ENCODE data around the gene LRP6.

DNA sequence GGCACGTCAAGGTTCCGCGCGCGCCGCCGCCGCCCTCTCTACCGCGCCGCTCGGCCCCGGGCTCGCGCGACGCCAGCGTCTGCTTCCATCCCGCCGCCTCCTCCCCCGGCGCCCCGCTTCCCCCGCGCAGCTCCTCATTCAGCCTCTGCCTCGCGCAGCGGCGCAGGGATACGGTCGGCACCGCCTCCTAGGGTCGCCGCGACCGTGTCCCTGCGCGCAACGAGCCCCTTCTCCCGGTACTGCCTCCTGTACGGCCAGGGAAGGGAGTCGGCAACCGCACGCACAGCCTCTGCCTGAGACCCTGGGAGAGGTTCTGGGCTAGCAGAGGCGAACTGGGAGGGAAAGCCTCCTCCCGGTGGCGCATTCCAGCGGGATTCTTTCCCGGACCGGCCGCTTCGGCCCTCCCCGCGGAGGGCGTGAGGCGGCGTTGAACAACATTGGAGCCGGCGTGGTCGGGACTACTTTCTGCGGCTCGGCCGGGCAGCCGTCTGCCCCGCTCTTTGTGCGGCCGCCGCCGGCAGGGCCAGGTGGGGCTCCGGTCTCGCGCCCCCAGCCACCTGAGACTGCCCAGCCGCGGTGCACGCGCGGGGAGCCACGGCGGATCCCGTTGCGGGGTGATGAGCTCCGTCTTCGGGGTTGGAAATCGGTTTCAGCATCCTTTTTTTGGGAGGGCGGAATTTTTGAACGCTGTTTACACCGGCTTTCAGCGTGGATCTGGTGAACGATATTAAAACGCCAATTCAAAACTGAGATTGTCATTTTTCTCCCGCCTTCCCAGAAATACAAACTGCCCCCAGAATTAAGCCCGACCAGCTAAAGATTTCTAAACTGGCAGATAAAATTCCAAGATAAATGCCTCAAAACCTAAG is at the start of gene LRP6:
- TF ChIP-seq, protein P1, sequence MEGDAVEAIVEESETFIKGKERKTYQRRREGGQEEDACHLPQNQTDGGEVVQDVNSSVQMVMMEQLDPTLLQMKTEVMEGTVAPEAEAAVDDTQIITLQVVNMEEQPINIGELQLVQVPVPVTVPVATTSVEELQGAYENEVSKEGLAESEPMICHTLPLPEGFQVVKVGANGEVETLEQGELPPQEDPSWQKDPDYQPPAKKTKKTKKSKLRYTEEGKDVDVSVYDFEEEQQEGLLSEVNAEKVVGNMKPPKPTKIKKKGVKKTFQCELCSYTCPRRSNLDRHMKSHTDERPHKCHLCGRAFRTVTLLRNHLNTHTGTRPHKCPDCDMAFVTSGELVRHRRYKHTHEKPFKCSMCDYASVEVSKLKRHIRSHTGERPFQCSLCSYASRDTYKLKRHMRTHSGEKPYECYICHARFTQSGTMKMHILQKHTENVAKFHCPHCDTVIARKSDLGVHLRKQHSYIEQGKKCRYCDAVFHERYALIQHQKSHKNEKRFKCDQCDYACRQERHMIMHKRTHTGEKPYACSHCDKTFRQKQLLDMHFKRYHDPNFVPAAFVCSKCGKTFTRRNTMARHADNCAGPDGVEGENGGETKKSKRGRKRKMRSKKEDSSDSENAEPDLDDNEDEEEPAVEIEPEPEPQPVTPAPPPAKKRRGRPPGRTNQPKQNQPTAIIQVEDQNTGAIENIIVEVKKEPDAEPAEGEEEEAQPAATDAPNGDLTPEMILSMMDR (conservative IDR thresholded peaks at IDR 0.05 in 1 of 2, IDR thresholded peaks at IDR 0.05 in 1 of 2; ENCODE audit: low read depth in 1 of 2, low read length in 2 of 2) = no peak
- TF ChIP-seq EZH2 (IDR thresholded peaks at IDR 0.05; ENCODE audit: low read length, missing control alignments) = no peak
